IMR-90 (cell line): Measurements from ENCODE around the gene ORM1.

Experiments
- BHLHE40 ChIP-seq: fragments of 150-350 bp; IDR thresholded peaks from 2 replicates; pipeline ENCODE4 v1.6.1; 2016; ENCODE audit warnings: mild to moderate bottlenecking, low read depth, low read length
- CHD1 ChIP-seq: IDR thresholded peaks from 2 replicates; pipeline ENCODE4 v1.6.1; 2012; ENCODE audit warnings: low read depth, low read length, improper control_type of control experiment
- MAFK ChIP-seq: IDR thresholded peaks from 2 replicates; pipeline ENCODE4 v1.6.1; 2012; ENCODE audit warnings: low read depth, low read length, improper control_type of control experiment
- MAZ ChIP-seq: IDR thresholded peaks from 2 replicates; pipeline ENCODE4 v1.6.1; 2012; ENCODE audit warnings: low read depth, mild to moderate bottlenecking, low read length, improper control_type of control experiment, moderate library complexity, borderline replicate concordance
- MXI1 ChIP-seq: IDR thresholded peaks from 2 replicates; pipeline ENCODE4 v1.6.1; 2012; ENCODE audit warnings: low read depth, mild to moderate bottlenecking, low read length, moderate library complexity, borderline replicate concordance
- NFE2L2 ChIP-seq: fragments of 150-350 bp; IDR thresholded peaks from 2 replicates; pipeline ENCODE4 v1.6.1; 2016; ENCODE audit warnings: low read depth, mild to moderate bottlenecking, low read length
- POLR2A ChIP-seq: IDR thresholded peaks from 2 replicates; pipeline ENCODE4 v1.6.1; 2012; ENCODE audit warnings: mild to moderate bottlenecking, low read depth, low read length
- RAD21 ChIP-seq: IDR thresholded peaks from 2 replicates; pipeline ENCODE4 v1.6.1; 2012; ENCODE audit warnings: low read length, improper control_type of control experiment
- RCOR1 ChIP-seq: IDR thresholded peaks from 2 replicates; pipeline ENCODE4 v1.6.1; 2012; ENCODE audit warnings: mild to moderate bottlenecking, low read length, improper control_type of control experiment; ENCODE audit not compliant: insufficient replicate concordance
- TF ChIP-seq, protein P1 (sequence below): conservative IDR thresholded peaks from 2 replicates; pipeline ENCODE4 v1.5.1; 2012; ENCODE audit warnings: mild to moderate bottlenecking, low read depth, low read length, improper control_type of control experiment

DNA sequence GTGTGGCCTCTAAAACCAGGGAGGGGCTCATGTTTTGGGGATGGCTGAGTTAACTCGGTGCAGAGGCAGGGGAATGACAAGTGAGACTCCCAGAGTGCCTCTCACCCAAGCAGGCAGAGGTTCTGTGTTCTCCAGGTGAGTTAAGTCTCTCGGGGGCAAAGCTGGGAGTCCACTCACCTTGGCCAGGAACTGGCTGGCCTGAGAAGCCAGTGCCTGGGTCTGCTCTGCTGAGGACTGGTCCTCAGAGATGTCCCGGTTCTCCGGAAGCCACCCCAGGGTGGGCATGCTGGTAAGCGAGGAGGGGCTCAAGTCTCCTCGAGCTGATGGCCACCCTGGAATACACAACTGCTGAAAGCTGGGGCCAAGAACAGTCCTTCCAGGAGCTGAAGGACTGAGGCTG lies 44.5 kb downstream of the ORM1 start:
- TF ChIP-seq, protein P1, sequence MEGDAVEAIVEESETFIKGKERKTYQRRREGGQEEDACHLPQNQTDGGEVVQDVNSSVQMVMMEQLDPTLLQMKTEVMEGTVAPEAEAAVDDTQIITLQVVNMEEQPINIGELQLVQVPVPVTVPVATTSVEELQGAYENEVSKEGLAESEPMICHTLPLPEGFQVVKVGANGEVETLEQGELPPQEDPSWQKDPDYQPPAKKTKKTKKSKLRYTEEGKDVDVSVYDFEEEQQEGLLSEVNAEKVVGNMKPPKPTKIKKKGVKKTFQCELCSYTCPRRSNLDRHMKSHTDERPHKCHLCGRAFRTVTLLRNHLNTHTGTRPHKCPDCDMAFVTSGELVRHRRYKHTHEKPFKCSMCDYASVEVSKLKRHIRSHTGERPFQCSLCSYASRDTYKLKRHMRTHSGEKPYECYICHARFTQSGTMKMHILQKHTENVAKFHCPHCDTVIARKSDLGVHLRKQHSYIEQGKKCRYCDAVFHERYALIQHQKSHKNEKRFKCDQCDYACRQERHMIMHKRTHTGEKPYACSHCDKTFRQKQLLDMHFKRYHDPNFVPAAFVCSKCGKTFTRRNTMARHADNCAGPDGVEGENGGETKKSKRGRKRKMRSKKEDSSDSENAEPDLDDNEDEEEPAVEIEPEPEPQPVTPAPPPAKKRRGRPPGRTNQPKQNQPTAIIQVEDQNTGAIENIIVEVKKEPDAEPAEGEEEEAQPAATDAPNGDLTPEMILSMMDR = no peak
- TF ChIP-seq POLR2A (no peak), MAZ (no peak), MAFK (no peak), MXI1 (no peak), NFE2L2 (no peak), RCOR1 (no peak), BHLHE40 (no peak), RAD21 (no peak), CHD1 (no peak)
